Activated CD8-positive, alpha-beta memory T cell treated with anti-CD3 and anti-CD28 coated beads for 1 hour (primary cell): ENCODE data around the gene KISS1R.
A peak's percentile ranks its signal among the peaks of the same experiment; 100 is the strongest.
"Not testable (repeated sequence)": the region's sequence is repeated elsewhere in the genome, so short reads cannot be mapped to it uniquely, and the experiment has no call there.

Experiments used
- DNase-seq, 2 donors: peaks; one replicate each; pipeline ENCODE4 v3.0.0-alpha.2; 2020; ENCODE audit warnings: low read depth in 1 of 2; ENCODE audit errors: extremely low read depth in 1 of 2

KISS1R gene

GRCh38 chr19:881385-882071 is 35.6 kb upstream of the KISS1R start:
- DNase-seq = no peak

DNA sequence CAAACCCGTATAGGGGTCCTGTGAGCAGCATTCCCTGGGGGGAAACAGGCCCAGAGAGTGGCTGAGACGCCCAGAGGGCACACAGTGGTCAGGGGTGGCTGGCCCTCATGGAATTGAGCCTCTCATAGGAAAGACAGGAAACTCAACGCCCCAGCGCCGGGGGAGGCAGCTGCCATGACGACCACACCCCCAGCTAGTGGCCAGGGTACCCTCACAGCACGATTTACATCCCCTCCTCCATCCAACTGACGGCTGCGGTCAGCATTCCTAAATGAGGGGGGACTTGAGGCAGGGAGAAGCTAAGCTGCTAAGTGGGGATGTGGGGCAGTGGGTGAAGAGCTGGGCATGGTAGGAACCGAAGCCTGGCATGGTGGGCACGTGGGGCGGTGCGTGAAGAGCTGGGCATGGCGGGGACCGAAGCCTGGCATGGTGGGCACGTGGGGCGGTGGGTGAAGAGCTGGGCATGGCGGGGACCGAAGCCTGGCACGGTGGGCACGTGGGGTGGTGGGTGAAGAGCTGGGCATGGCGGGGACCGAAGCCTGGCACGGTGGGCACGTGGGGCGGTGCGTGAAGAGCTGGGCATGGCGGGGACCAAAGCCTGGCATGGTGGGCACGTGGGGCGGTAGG is 34.1 kb upstream of the KISS1R start:
- DNase-seq = no peak

GRCh38 chr19:883661-884211 is 33.4 kb upstream of the KISS1R start:
- DNase-seq = no peak

DNA sequence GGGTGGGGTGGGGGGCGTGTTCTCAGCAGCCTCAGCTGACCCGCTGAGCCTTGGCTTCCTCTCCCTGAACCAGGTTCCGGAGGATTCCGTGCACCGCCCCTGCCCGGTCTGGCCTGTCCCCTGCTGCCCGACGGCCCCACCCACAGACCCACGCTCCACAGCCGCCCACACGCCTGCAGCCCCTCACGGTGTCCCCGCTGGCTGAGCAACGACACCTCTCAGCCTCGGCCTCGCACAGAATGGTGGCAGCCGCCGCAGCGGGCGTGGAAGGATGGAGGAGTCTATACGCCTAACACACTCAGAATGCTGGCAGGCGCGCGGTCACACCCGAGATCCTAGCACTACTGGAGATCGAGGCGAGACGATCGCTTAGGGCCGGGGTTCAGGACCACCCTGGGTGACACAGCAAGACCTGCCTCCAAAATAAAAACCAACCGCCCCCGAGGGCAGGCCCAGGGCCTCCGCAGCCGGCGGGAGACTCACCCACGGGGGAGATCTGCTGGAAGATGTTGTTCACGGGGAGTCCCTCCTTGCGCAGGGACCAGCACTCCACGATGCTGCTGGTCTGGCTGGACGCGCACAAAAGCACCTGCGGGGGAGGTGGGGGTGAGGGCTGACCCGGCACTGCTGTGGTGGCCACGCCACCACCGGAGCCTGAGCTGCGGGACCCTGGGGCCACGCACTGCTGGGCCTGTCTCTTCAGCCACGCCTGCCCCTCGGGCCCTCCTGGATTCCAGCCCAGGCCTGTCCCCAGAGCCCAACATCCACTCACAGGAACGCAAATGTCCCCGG is 32.5 kb upstream of the KISS1R start:
- no peak for DNase-seq

- DNase-seq = no peak
Measured at GRCh38 chr19:885536-886224, 31.5 kb upstream of the KISS1R start.

GRCh38 chr19:887072-887471 is 30.1 kb upstream of the KISS1R start:
- DNase-seq = no peak

DNA sequence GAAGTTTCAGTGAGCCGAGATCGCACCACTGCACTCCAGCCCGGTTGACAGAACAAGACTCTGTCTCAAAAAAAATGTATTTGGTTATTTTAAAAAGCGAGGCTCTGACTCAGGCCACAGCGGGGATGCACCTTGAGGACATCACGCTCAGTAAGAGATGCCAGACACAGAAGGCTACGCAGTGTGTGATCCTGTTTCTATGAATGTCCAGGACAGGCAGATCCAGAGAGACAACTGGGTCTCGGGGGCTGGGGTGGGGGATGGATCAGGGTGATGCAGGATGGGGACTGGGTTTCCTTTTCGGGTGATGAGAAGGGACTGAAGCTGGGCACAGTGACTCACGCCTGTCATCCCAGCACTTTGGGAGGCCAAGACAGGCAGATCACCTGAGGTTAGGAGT is 29.5 kb upstream of the KISS1R start:
- no peak for DNase-seq

DNA sequence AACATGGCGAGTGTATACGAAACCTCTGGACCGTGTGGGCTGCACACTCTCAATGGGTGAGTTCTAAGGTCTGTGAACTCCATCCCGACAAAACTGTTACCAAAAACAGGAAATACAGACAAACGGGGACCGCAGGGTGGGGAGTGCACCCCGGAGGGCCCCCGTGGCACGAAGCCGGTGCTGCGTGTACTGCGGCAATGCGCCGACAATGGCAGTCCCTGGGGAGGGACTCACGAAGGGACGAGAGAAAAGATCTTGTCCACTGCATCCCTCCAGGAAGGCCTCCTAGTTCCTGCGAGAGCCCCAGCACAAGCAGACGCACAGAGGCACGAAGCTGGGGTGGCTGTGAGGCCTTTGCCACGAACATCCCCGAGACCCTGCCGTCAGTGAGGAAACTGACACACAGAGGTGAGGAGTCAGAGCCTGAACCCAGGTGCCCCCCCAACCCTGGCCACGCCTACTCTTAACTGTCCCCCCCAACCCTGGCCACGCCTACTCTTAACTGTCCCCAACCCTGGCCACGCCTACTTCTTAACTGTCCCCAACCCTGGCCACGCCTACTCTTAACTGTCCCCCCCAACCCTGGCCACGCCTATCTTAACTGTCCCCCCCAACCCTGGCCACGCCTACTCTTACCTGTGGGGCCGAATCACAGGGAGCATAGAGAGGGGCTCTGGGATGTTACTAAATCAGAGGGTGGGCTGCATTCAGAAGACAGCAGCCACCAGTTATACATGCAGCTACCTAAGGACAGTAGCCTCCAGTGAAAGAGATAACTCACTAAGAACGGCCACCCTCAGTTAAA is 28.4 kb upstream of the KISS1R start:
- peak in 1 of 2 donors; percentile 47 for DNase-seq

GRCh38 chr19:889662-890295 is 27.4 kb upstream of the KISS1R start:
- no peak for DNase-seq

GRCh38 chr19:890831-891230 is 26.3 kb upstream of the KISS1R start:
- DNase-seq = no peak

GRCh38 chr19:891421-892200 is 25.5 kb upstream of the KISS1R start:
- not testable (repeated sequence) for DNase-seq

DNA sequence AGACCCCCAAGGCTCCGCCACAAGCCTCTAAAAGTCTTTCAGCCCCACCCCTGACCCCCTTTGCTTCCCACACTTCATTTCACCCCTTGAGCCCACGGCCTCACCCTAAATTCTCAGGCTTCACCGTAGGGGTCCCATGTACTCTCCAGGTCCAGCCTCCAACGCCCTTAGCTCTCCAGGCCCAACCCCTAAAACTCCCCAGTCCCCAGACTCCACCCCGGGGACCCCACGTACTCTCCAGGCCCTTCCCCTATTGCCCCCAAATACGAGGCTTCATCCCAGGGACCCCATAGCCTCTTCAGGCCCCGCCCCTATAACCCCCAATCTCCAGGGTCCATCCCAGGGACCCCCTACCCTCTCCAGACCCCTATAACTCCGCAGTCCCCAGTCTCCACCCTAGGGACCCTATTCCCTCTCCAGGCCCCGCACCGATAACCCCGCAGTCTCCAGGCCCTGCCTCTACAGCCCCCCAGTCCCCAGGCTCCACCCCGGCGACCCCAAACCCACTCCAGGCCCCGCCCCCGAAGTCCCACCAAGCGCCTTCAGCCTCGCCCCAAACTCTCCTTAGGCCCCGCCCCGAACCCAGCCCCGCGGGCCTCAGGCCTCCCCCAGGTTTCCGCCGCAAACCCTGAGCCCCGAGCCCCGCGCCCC is 24.8 kb upstream of the KISS1R start:
- DNase-seq = no peak

DNA sequence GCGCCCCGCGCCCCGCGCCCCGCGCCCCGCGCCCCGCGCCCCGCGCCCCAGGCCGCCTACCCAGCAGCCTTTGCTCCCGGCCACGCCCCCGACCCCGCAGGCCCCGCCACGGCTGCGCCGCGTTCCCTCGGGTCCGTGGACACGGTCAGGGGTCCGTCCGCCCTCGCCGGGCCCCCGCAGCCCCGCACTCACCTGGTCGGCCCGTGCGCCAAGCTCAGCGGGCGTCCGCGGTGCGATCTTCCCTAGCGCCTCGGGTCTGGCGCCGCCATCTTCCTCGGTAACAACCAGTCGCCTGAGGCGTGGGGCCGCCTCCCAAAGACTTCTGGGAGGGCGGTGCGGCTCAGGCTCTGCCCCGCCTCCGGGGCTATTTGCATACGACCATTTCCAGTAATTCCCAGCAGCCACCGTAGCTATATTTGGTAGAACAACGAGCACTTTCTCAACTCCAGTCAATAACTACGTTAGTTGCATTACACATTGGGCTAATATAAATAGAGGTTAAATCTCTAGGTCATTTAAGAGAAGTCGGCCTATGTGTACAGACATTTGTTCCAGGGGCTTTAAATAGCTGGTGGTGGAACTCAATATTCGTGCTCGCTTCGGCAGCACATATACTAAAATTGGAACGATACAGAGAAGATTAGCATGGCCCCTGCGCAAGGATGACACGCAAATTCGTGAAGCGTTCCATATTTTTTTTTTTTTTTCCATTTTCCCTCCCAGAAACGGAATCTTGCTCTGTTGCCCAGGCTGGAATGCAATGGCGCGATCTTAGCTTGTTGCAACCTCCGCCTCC is 24.0 kb upstream of the KISS1R start, which contains the start of the genes MED16 and RNU6-9:
Gene MED16, minus strand, starts transcription at position 294 of the 796 bp plus-strand sequence. CDS start 2,056 bp downstream, outside the sequence.
Gene RNU6-9, plus strand, starts transcription at position 591 of the 796 bp plus-strand sequence.
- peak; percentile 72 to 77 for DNase-seq

DNA sequence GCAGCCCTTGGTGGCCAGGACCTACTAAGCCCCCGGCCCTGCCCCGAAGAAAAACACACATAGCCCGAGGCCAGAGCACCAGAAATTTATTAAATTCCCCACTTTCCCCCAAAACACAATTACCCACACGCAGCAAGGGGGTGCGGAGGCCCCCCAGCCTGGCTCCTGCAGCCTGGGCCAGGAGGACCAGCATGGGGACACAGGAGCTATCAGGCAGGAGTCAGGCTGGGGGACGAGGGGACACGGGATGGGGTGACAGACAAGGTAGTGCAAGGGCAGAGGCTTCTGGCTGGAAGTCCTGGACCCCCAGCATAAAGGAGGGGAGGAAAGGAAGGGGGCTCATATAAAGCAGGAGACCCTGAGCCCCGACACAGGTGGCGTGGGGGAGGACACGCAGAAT is 20.7 kb upstream of the KISS1R start:
- no peak for DNase-seq

DNA sequence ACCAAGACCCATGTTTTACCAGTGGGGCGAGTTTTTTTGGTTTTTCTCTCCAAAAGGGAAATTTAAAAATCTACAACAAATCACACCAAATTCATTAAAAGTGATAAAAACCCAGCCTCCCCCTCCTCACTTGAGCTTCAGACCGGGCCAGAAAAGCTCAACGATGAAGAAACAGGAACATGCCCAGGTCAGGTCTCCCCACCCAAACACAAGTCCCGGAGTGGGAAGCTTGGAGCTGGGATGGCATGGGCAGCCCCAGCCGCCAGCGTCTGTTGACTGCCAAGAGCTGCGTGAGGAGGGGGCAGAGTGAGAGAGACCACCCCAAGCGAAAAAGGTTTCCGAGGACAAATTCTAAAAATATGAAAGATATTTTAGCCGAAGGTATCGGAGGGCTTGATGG is 20.1 kb upstream of the KISS1R start:
- no peak for DNase-seq

GRCh38 chr19:897442-898039 is 19.6 kb upstream of the KISS1R start:
- no peak for DNase-seq

DNA sequence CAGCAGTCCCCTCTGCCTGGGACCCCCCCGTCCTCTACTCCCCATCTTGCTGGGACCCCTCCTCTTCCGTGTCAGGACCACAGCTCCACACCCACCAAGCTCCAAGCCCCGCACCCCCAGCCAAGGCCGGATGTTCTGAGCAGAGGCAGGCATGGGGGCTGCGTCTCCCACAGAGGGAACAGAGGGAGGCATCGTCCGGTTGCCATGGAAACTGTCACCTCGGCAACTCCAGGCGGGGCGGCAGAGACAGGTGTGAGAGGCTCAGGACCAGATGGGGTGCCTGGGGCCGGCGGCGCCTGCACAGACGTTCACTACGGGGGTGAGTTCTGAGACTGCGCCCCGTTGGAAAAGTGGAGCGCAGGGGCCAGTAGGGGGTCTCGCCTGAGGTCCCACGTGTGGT is 18.5 kb upstream of the KISS1R start:
- DNase-seq = no peak
